IMR-90 (cell line): ENCODE measurements around the gene CTCFL. TPM values are rescaled to one million over a fixed set of nuclear protein-coding genes. Genes with fewer than 3 reads are reported as not detected.

Experiments used
- ATAC-seq: fragments of 200-7000 bp; cut with Tn5 transposase; 2 replicates; pipeline ENCODE4 v1.9.1; 2020; ENCODE audit warnings: low read depth, mild to moderate bottlenecking, moderate library complexity
- BruUV-seq: library from RNA; stranded (reverse); fragments of 400-500 nt; replicated peaks from 2 replicates; lab custom pipeline; 2021; lab: Mats Ljungman, UMichigan
- CTCF ChIA-PET: fragments of 300-600 bp; formaldehyde crosslinking; extraction: SDS; loops from one replicate; lab custom pipeline; 2021; ENCODE audit warnings: antibody characterized with exemption; lab: Yijun Ruan, JAX
- POLR2A ChIA-PET: fragments of 300-600 bp; sonication (Branson Sonifier 250); formaldehyde crosslinking; loops from one replicate; lab custom pipeline; 2022; ENCODE audit warnings: antibody characterized with exemption; ENCODE audit not compliant: unreplicated experiment; lab: Charles Lee
- DNase-seq: peaks from one replicate; pipeline ENCODE4 v3.0.0; 2013
- H2AFZ ChIP-seq: replicated peaks from 2 replicates; pipeline ENCODE3; 2013; ENCODE audit warnings: low read length, mild to moderate bottlenecking; ENCODE audit not compliant: poor library complexity
- H2AK5ac ChIP-seq: 2 replicates; pipeline ENCODE4 v1.6.1; 2013; ENCODE audit warnings: low read depth, low read length, inconsistent platforms
- H2AK9ac ChIP-seq: replicated peaks from 2 replicates; pipeline ENCODE3; 2013; ENCODE audit warnings: mild to moderate bottlenecking, low read depth, low read length, moderate library complexity; ENCODE audit not compliant: poor library complexity
- H2BK120ac ChIP-seq: 2 replicates; pipeline ENCODE4 v1.6.1; 2013; ENCODE audit warnings: low read depth, low read length, inconsistent platforms
- H2BK15ac ChIP-seq: 3 replicates; pipeline ENCODE4 v1.6.1; 2013; ENCODE audit warnings: low read depth, low read length, inconsistent platforms
- H2BK20ac ChIP-seq: 2 replicates; pipeline ENCODE4 v1.6.1; 2013; ENCODE audit warnings: low read depth, mild to moderate bottlenecking, inconsistent platforms, low read length, moderate library complexity
- H2BK5ac ChIP-seq: 2 replicates; pipeline ENCODE4 v1.6.1; 2013; ENCODE audit warnings: mild to moderate bottlenecking, low read depth, low read length, inconsistent platforms; ENCODE audit not compliant: poor library complexity, severe bottlenecking
- H3K14ac ChIP-seq: replicated peaks from 2 replicates; pipeline ENCODE4 v1.6.1; 2013; ENCODE audit warnings: low read depth, low read length, inconsistent platforms
- H3K18ac ChIP-seq: 2 replicates; pipeline ENCODE4 v1.6.1; 2013; ENCODE audit warnings: low read depth, low read length, control low read depth
- H3K23ac ChIP-seq: 2 replicates; pipeline ENCODE4 v1.6.1; 2013; ENCODE audit warnings: low read depth, low read length, inconsistent platforms
- H3K27ac ChIP-seq: 2 replicates; pipeline ENCODE4 v1.5.1; 2013; ENCODE audit warnings: mild to moderate bottlenecking, control low read depth, low read length; ENCODE audit not compliant: insufficient read depth
- H3K27me3 ChIP-seq: 2 replicates; pipeline ENCODE4 v1.6.1; 2013; ENCODE audit warnings: low read length; ENCODE audit not compliant: control insufficient read depth, insufficient read depth
- H3K36me3 ChIP-seq: 2 replicates; pipeline ENCODE4 v1.6.1; 2013; ENCODE audit warnings: low read length, mixed read lengths; ENCODE audit not compliant: control insufficient read depth, insufficient read depth
- H3K4ac ChIP-seq: 2 replicates; pipeline ENCODE4 v1.6.1; 2013; ENCODE audit warnings: low read depth, low read length, inconsistent platforms
- H3K4me1 ChIP-seq: 2 replicates; pipeline ENCODE4 v1.6.1; 2013; ENCODE audit warnings: low read length, mixed read lengths; ENCODE audit not compliant: control insufficient read depth, insufficient read depth
- H3K4me2 ChIP-seq: 2 replicates; pipeline ENCODE4 v1.6.1; 2013; ENCODE audit warnings: low read depth, mild to moderate bottlenecking, control low read depth, low read length, moderate library complexity
- H3K4me3 ChIP-seq: 2 replicates; pipeline ENCODE4 v1.5.1; 2013; ENCODE audit warnings: low read depth, mild to moderate bottlenecking, control low read depth, low read length, moderate library complexity; ENCODE audit not compliant: insufficient read depth
- H3K56ac ChIP-seq: 2 replicates; pipeline ENCODE4 v1.6.1; 2013; ENCODE audit warnings: low read length, inconsistent platforms; ENCODE audit not compliant: insufficient read depth; ENCODE audit errors: extremely low read depth
- H3K79me1 ChIP-seq, 2 experiments: 2 replicates each; pipeline ENCODE4 v1.6.1; 2013; ENCODE audit warnings: low read length in 2 of 2, inconsistent platforms in 1 of 2, low read depth in 1 of 2
- H3K9ac ChIP-seq: 2 replicates; pipeline ENCODE4 v1.6.1; 2013; ENCODE audit warnings: low read depth, low read length, control low read depth
- H3K9me1 ChIP-seq: 2 replicates; pipeline ENCODE4 v1.6.1; 2013; ENCODE audit warnings: low read length, inconsistent platforms; ENCODE audit not compliant: insufficient read depth
- H3K9me3 ChIP-seq: 2 replicates; pipeline ENCODE4 v1.6.1; 2013; ENCODE audit warnings: low read length; ENCODE audit not compliant: control insufficient read depth, insufficient read depth
- H4K20me1 ChIP-seq: 2 replicates; pipeline ENCODE4 v1.6.1; 2013; ENCODE audit warnings: low read length, inconsistent platforms; ENCODE audit not compliant: insufficient read depth
- H4K5ac ChIP-seq: 2 replicates; pipeline ENCODE4 v1.6.1; 2013; ENCODE audit warnings: mild to moderate bottlenecking, low read depth, low read length, control low read depth
- H4K8ac ChIP-seq, 2 experiments: 2 replicates each; pipeline ENCODE4 v1.6.1; 2013; ENCODE audit warnings: low read depth in 2 of 2, low read length in 2 of 2, control low read depth in 1 of 2, inconsistent platforms in 1 of 2
- H4K91ac ChIP-seq: 2 replicates; pipeline ENCODE4 v1.6.1; 2013; ENCODE audit warnings: low read depth, low read length, inconsistent platforms; ENCODE audit not compliant: insufficient read depth
- BHLHE40 ChIP-seq: fragments of 150-350 bp; IDR thresholded peaks from 2 replicates; pipeline ENCODE4 v1.6.1; 2016; ENCODE audit warnings: mild to moderate bottlenecking, low read depth, low read length
- CEBPB ChIP-seq: IDR thresholded peaks from 2 replicates; pipeline ENCODE4 v1.6.1; 2012; ENCODE audit warnings: low read depth, low read length, improper control_type of control experiment
- CHD1 ChIP-seq: IDR thresholded peaks from 2 replicates; pipeline ENCODE4 v1.6.1; 2012; ENCODE audit warnings: low read depth, low read length, improper control_type of control experiment
- FOS ChIP-seq: fragments of 150-350 bp; IDR thresholded peaks from 2 replicates; pipeline ENCODE4 v1.6.1; 2016; ENCODE audit warnings: low read depth, low read length
- MAFK ChIP-seq: IDR thresholded peaks from 2 replicates; pipeline ENCODE4 v1.6.1; 2012; ENCODE audit warnings: low read depth, low read length, improper control_type of control experiment
- MAZ ChIP-seq: IDR thresholded peaks from 2 replicates; pipeline ENCODE4 v1.6.1; 2012; ENCODE audit warnings: low read depth, mild to moderate bottlenecking, low read length, improper control_type of control experiment, moderate library complexity, borderline replicate concordance
- MXI1 ChIP-seq: IDR thresholded peaks from 2 replicates; pipeline ENCODE4 v1.6.1; 2012; ENCODE audit warnings: low read depth, mild to moderate bottlenecking, low read length, moderate library complexity, borderline replicate concordance
- NFE2L2 ChIP-seq: fragments of 150-350 bp; IDR thresholded peaks from 2 replicates; pipeline ENCODE4 v1.6.1; 2016; ENCODE audit warnings: low read depth, mild to moderate bottlenecking, low read length
- POLR2A ChIP-seq: IDR thresholded peaks from 2 replicates; pipeline ENCODE4 v1.6.1; 2012; ENCODE audit warnings: mild to moderate bottlenecking, low read depth, low read length
- RAD21 ChIP-seq: IDR thresholded peaks from 2 replicates; pipeline ENCODE4 v1.6.1; 2012; ENCODE audit warnings: low read length, improper control_type of control experiment
- RCOR1 ChIP-seq: IDR thresholded peaks from 2 replicates; pipeline ENCODE4 v1.6.1; 2012; ENCODE audit warnings: mild to moderate bottlenecking, low read length, improper control_type of control experiment; ENCODE audit not compliant: insufficient replicate concordance
- RFX5 ChIP-seq: IDR thresholded peaks from 2 replicates; pipeline ENCODE4 v1.8.0; 2012; ENCODE audit warnings: low read depth, mild to moderate bottlenecking, low read length, moderate library complexity
- SMC3 ChIP-seq: fragments of 150-350 bp; IDR thresholded peaks from 2 replicates; pipeline ENCODE4 v1.6.1; 2016; ENCODE audit warnings: low read depth, mild to moderate bottlenecking, antibody characterized with exemption, low read length, moderate library complexity
- WGBS, 2 experiments: methylation state at CpG; one replicate each; pipeline versions ENCODE4 v1.1.5 to v1.1.7; 2013; ENCODE audit warnings: missing lambda C conversion rate in 2 of 2; ENCODE audit not compliant: insufficient read length in 1 of 2; ENCODE audit errors: extremely low coverage in 2 of 2; 5-methylcytosine and 5-hydroxymethylcytosine counted together
- dilution Hi-C: fragments of 300-500 bp; cut with HindIII; formaldehyde crosslinking; loops from one replicate; pipeline ENCODE4 v1.14.3; 2018; ENCODE audit warnings: low sequenced_read_pairs; ENCODE audit not compliant: unreplicated experiment
- in situ Hi-C: fragments of 300-500 bp; cut with MboI; formaldehyde crosslinking; loops from 3 replicates; pipeline ENCODE4 v1.14.3; 2019; ENCODE audit warnings: low sequenced_read_pairs, inconsistent platforms, mixed read lengths
- intact Hi-C: fragments of 100-400 bp; cut with micrococcal nuclease; formaldehyde crosslinking; loops from 2 replicates; pipeline ENCODE4 v1.10.0; 2022
- polyA plus RNA-seq, 3 experiments: library from polyadenylated mRNA; depleted of rRNA; stranded (reverse); fragments of >200 nt; gene quantifications; 2 replicates each; pipeline ENCODE4 v1.2.3, GENCODE V29; 2012; ENCODE audit warnings: low replicate concordance in 1 of 3
- total RNA-seq: library from RNA; depleted of rRNA; stranded (reverse); fragments of >200 nt; gene quantifications from 2 replicates; pipeline ENCODE4 v1.2.3, GENCODE V29; 2012
- TF ChIP-seq, protein P1 (sequence below): conservative IDR thresholded peaks from 2 replicates; pipeline ENCODE4 v1.5.1; 2012; ENCODE audit warnings: mild to moderate bottlenecking, low read depth, low read length, improper control_type of control experiment
- TF ChIP-seq, protein P2 (sequence below): fragments of 150-350 bp; IDR thresholded peaks from 2 replicates; pipeline ENCODE4 v1.6.1; 2017; ENCODE audit warnings: mild to moderate bottlenecking, antibody characterized with exemption, low read length, low read depth
- TF ChIP-seq, protein P3 (sequence below): fragments of 150-350 bp; IDR thresholded peaks from 2 replicates; pipeline ENCODE4 v1.6.1; 2016; ENCODE audit warnings: low read depth, mild to moderate bottlenecking, low read length, moderate library complexity, borderline replicate concordance

Gene CTCFL
- total and polyA plus RNA-seq, 2 of the 4 experiments (the other 2 are of a cell fraction), result not detected

- Histone ChIP-seq H3K27me3 (peaks cover 4% of the 10 kb centered on the region; the same call in 1 of the 2 replicates), H2BK15ac (no peak overlapping the region), H2AK5ac (no peak overlapping the region), H3K9me1 (no peaks in the 10 kb centered on the region), H3K18ac (no peak overlapping the region), H3K4me3 (no peak overlapping the region), H2BK5ac (no peak overlapping the region), H3K23ac (no peak overlapping the region), H2BK20ac (no peak overlapping the region), H3K36me3 (no peaks in the 10 kb centered on the region), H4K5ac (no peak overlapping the region), H3K9me3 (no peaks in the 10 kb centered on the region), H3K79me1 (no peaks in the 10 kb centered on the region), H3K14ac (no peak overlapping the region), H2AFZ (no peak overlapping the region), H3K4me1 (no peaks in the 10 kb centered on the region), H2AK9ac (no peak overlapping the region), H3K27ac (no peak overlapping the region), H4K8ac (no peak overlapping the region), H4K20me1 (no peaks in the 10 kb centered on the region), H3K4me2 (no peak overlapping the region), H4K91ac (no peak overlapping the region), H3K56ac (no peak overlapping the region), H3K9ac (no peak overlapping the region), H2BK120ac (no peak overlapping the region), H3K4ac (no peak overlapping the region)
- intact Hi-C loops, result no loop called here
- dilution Hi-C loops, result no loop called here
- ChIA-PET CTCF (no interaction called here), POLR2A (no interaction called here)
- no TSS peak for BruUV-seq
- no peak for TF ChIP-seq FOS
- no peak for TF ChIP-seq MAZ
- TF ChIP-seq MAFK, result no peak
- no peak for TF ChIP-seq NFE2L2
- TF ChIP-seq, protein P1, sequence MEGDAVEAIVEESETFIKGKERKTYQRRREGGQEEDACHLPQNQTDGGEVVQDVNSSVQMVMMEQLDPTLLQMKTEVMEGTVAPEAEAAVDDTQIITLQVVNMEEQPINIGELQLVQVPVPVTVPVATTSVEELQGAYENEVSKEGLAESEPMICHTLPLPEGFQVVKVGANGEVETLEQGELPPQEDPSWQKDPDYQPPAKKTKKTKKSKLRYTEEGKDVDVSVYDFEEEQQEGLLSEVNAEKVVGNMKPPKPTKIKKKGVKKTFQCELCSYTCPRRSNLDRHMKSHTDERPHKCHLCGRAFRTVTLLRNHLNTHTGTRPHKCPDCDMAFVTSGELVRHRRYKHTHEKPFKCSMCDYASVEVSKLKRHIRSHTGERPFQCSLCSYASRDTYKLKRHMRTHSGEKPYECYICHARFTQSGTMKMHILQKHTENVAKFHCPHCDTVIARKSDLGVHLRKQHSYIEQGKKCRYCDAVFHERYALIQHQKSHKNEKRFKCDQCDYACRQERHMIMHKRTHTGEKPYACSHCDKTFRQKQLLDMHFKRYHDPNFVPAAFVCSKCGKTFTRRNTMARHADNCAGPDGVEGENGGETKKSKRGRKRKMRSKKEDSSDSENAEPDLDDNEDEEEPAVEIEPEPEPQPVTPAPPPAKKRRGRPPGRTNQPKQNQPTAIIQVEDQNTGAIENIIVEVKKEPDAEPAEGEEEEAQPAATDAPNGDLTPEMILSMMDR, result no peak
- no peak for TF ChIP-seq BHLHE40
- TF ChIP-seq RFX5, result no peak
- TF ChIP-seq, protein P2, sequence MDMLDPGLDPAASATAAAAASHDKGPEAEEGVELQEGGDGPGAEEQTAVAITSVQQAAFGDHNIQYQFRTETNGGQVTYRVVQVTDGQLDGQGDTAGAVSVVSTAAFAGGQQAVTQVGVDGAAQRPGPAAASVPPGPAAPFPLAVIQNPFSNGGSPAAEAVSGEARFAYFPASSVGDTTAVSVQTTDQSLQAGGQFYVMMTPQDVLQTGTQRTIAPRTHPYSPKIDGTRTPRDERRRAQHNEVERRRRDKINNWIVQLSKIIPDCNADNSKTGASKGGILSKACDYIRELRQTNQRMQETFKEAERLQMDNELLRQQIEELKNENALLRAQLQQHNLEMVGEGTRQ, result no peak
- TF ChIP-seq, protein P3, sequence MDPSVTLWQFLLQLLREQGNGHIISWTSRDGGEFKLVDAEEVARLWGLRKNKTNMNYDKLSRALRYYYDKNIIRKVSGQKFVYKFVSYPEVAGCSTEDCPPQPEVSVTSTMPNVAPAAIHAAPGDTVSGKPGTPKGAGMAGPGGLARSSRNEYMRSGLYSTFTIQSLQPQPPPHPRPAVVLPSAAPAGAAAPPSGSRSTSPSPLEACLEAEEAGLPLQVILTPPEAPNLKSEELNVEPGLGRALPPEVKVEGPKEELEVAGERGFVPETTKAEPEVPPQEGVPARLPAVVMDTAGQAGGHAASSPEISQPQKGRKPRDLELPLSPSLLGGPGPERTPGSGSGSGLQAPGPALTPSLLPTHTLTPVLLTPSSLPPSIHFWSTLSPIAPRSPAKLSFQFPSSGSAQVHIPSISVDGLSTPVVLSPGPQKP, result no peak
- no peak for TF ChIP-seq RCOR1
- TF ChIP-seq CHD1, result no peak
- TF ChIP-seq POLR2A, result no peak
- TF ChIP-seq RAD21, result no peak
- no peak for TF ChIP-seq MXI1
- TF ChIP-seq SMC3, result no peak
- no peak for TF ChIP-seq CEBPB
- WGBS, 2 experiments, result no CpG with 5 or more reads among the region's 6 CpGs
- ATAC-seq (no peak), DNase-seq (no peak)
- in situ Hi-C loops, result no loop called here
These were observed 2.8 kb upstream of the CTCFL start for GRCh38 chr20:57527728-57528127.
